ENCODE data around the gene CRYBA2. TPM values are rescaled to one million over a fixed set of nuclear protein-coding genes. Genes with fewer than 3 reads are reported as not detected.

The CRYBA2 gene
- total RNA-seq, 4 donors from 2014 or later: 5.6 TPM; not detected in 3

DNA sequence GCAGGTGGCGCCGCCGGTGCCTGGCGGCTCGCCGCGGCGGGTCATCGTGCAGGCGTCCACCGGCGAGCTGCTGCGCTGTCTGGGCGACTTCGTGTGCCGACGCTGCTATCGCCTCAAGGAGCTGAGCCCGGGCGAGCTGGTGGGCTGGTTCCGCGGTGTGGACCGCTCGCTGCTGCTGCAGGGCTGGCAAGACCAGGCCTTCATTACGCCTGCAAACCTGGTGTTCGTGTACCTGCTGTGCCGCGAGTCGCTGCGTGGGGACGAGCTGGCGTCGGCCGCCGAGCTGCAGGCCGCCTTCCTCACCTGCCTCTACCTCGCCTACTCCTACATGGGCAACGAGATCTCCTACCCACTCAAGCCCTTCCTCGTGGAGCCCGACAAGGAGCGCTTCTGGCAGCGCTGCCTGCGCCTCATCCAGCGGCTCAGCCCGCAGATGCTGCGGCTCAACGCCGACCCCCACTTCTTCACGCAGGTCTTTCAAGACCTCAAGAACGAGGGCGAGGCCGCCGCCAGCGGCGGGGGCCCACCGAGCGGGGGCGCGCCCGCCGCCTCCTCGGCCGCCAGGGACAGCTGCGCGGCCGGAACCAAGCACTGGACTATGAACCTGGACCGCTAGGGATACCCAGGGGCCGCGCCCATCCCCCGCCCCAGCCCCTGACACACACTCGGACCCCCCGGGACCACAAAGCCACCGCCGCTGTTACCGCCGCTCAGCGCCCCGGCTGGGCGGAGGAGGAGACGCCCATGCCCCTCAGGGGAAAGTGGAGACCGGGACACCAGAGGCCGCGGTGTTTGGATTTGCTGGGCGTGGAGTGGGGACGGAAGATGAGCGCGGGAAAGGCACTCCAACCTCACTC lies 32.7 kb downstream of the CRYBA2 start:
- no peak for DNase-seq
- H3K4me3 ChIP-seq: peak overlapping the region in 1 of 4 donors; percentile 41

DNA sequence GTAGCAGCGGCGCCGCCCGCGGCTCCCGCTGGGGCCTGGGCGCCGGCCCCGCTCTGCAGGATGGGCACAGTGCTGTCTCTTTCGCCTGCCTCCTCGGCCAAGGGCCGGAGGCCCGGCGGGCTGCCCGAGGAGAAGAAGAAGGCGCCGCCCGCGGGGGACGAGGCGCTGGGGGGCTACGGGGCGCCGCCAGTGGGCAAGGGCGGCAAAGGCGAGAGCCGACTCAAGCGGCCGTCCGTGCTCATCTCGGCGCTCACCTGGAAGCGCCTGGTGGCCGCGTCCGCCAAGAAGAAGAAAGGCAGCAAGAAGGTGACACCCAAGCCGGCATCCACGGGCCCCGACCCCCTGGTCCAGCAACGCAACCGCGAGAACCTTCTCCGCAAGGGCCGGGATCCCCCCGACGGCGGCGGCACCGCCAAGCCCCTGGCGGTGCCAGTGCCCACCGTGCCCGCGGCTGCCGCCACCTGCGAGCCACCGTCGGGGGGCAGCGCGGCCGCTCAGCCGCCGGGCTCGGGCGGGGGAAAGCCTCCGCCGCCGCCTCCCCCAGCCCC lies 33.4 kb downstream of the CRYBA2 start:
- H3K27ac ChIP-seq: no peak overlapping the region
- H3K27me3 ChIP-seq: peaks cover 98% of the 10 kb centered on the region
- intact Hi-C loops (cut with DNase I; ENCODE audit: low total_unique reads): no loop called here
- 4% methylated on average over 40 of the region's 67 CpGs; no CpG with 5 or more reads in 1 of the 2 donors for WGBS, 2 donors (ENCODE audit: low coverage in 1 of 2)
- TF ChIP-seq EP300 (IDR thresholded peaks at IDR 0.05; ENCODE audit: low read depth): no peak
- no peak for TF ChIP-seq POLR2AphosphoS5 (IDR thresholded peaks at IDR 0.05)
- TF ChIP-seq POLR2A (IDR thresholded peaks at IDR 0.05): no peak
- TF ChIP-seq, protein P1, sequence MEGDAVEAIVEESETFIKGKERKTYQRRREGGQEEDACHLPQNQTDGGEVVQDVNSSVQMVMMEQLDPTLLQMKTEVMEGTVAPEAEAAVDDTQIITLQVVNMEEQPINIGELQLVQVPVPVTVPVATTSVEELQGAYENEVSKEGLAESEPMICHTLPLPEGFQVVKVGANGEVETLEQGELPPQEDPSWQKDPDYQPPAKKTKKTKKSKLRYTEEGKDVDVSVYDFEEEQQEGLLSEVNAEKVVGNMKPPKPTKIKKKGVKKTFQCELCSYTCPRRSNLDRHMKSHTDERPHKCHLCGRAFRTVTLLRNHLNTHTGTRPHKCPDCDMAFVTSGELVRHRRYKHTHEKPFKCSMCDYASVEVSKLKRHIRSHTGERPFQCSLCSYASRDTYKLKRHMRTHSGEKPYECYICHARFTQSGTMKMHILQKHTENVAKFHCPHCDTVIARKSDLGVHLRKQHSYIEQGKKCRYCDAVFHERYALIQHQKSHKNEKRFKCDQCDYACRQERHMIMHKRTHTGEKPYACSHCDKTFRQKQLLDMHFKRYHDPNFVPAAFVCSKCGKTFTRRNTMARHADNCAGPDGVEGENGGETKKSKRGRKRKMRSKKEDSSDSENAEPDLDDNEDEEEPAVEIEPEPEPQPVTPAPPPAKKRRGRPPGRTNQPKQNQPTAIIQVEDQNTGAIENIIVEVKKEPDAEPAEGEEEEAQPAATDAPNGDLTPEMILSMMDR (IDR thresholded peaks at IDR 0.05): no peak
- peaks cover 0 to 18% (median 13%) of the 10 kb centered on the region in 4 donors for H3K4me1 ChIP-seq
- no peaks in the 10 kb centered on the region for H3K36me3 ChIP-seq
- DNase-seq: no peak
- peak overlapping the region; percentile 1 to 56 (median 34) for H3K4me3 ChIP-seq
- in situ Hi-C loops (cut with MboI; ENCODE audit: low pct_ligation_motif_present in 1 of 4, low pct_unique_long_range_greater_than_20kb in 1 of 4, low sequenced_read_pairs in 3 of 4): no loop called here
- no peaks in the 10 kb centered on the region for H3K9me3 ChIP-seq

More for the DNA sequence above, 32.7 kb downstream of the CRYBA2 start:
- Histone ChIP-seq H3K36me3 (no peaks in the 10 kb centered on the region), H3K4me1 (peaks cover 0 to 18% (median 13%) of the 10 kb centered on the region in 4 donors), H3K27ac (no peak overlapping the region), H3K9me3 (no peaks in the 10 kb centered on the region), H3K27me3 (peaks cover 98% of the 10 kb centered on the region)
- 5% methylated on average over 65 of the region's 87 CpGs; no CpG with 5 or more reads in 1 of the 2 donors for WGBS, 2 donors (ENCODE audit: low coverage in 1 of 2)
- intact Hi-C loops (cut with DNase I; ENCODE audit: low total_unique reads): no loop called here
- no peak for TF ChIP-seq POLR2AphosphoS5 (IDR thresholded peaks at IDR 0.05)
- TF ChIP-seq, protein P1 (IDR thresholded peaks at IDR 0.05): no peak
- no peak for TF ChIP-seq POLR2A (IDR thresholded peaks at IDR 0.05)
- in situ Hi-C loops (cut with MboI; ENCODE audit: low pct_ligation_motif_present in 1 of 4, low pct_unique_long_range_greater_than_20kb in 1 of 4, low sequenced_read_pairs in 3 of 4): no loop called here

DNA sequence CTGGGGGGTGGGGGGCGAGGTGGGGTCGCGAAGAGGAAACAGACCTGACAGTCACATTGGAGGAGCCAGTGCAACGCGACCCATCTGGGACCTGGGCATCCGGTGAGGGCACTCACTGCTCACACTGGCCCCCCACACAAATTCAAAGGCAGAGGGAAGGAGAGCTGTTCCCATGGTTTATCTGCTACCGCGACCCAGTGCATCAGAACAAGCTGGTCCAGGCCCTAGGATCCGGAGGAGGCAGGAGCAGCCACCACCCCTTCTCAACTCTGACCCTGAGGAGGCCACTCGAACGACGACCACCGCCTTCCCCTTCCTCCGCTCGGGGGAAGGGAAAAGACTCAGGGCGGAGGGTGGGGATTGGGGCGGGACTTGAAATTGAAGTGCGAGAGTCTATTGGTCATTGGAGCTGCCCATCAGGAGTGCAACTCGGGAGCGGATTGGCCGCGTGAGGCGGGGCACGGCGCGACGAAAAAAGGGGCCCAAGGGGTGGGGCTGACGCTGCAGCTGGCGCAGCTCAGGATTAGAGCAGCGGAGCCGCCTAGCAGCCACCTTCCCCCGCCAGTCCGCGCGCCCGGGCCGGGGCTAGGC lies 34.0 kb downstream of the CRYBA2 start, which contains the start of gene CDK5R2:
Gene CDK5R2, plus strand, starts transcription at position 526 of the 591 bp plus-strand sequence. CDS start 155 bp downstream, outside the sequence.
- H3K4me3 ChIP-seq: peak within 1 kb of the TSS; percentile 1 to 56 (median 34)
- H3K27ac ChIP-seq: no peak within 1 kb of the TSS
- no peaks in the 10 kb centered on the region for H3K9me3 ChIP-seq
- H3K27me3 ChIP-seq: peaks cover 98% of the 10 kb centered on the region
- H3K4me1 ChIP-seq: peaks cover 0 to 18% (median 13%) of the 10 kb centered on the region in 4 donors
- 0 to 4% methylated on average over 1 to 37 of the region's 37 CpGs for WGBS, 2 donors (ENCODE audit: low coverage in 1 of 2)
- intact Hi-C loops (cut with DNase I; ENCODE audit: low total_unique reads): no loop called here
- peak; percentile 81 for DNase-seq
- H3K36me3 ChIP-seq: no peaks in the 10 kb centered on the region
- TF ChIP-seq POLR2AphosphoS5 (IDR thresholded peaks at IDR 0.05) (no peak), POLR2A (IDR thresholded peaks at IDR 0.05) (no peak), EP300 (IDR thresholded peaks at IDR 0.05; ENCODE audit: low read depth) (no peak)
- in situ Hi-C loops (cut with MboI; ENCODE audit: low pct_ligation_motif_present in 1 of 4, low pct_unique_long_range_greater_than_20kb in 1 of 4, low sequenced_read_pairs in 3 of 4): no loop called here

DNA sequence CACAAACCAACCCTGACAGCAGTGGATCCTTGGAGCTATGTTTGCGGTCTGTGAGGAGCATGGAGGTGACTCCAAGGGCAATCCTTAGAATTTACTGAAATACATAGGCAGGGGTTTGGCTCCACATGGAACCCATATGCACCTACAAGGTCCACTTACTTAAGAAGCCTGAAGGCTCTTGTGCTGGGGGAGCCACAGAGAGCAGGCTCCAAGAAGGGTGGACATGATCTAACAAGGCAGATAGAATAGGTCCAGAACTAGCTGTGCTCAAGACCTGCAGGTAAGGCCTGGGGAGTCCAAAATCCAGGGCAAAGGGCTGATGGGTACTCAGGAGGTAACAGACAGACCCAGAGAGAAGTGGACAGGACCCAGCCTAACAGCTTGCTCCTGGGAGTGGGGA lies 34.9 kb downstream of the CRYBA2 start:
- Histone ChIP-seq H3K9me3 (no peaks in the 10 kb centered on the region), H3K4me1 (peaks cover 0 to 18% (median 13%) of the 10 kb centered on the region in 4 donors), H3K4me3 (no peak overlapping the region), H3K27me3 (peaks cover 98% of the 10 kb centered on the region), H3K27ac (no peak overlapping the region), H3K36me3 (no peaks in the 10 kb centered on the region)
- intact Hi-C loops (cut with DNase I; ENCODE audit: low total_unique reads) (no loop called here), in situ Hi-C loops (cut with MboI; ENCODE audit: low pct_ligation_motif_present in 1 of 4, low pct_unique_long_range_greater_than_20kb in 1 of 4, low sequenced_read_pairs in 3 of 4) (no loop called here)
- WGBS, 2 donors (ENCODE audit: low coverage in 1 of 2): 96% methylated on average over 1 of the region's 1 CpG; no CpG with 5 or more reads in 1 of the 2 donors
- no peak for DNase-seq
- TF ChIP-seq, protein P1 (IDR thresholded peaks at IDR 0.05): no peak
- no peak for TF ChIP-seq POLR2AphosphoS5 (IDR thresholded peaks at IDR 0.05)
- no peak for TF ChIP-seq POLR2A (IDR thresholded peaks at IDR 0.05)
- TF ChIP-seq EP300 (IDR thresholded peaks at IDR 0.05; ENCODE audit: low read depth): no peak
